Vagina (tissue), 2 donors: ENCODE measurements around the gene SIM1. TPM values are rescaled to one million over a fixed set of nuclear protein-coding genes. Genes with fewer than 3 reads are reported as not detected.

Experiments
- DNase-seq, 2 donors: peaks; one replicate each; pipeline ENCODE4 v3.0.0-alpha.2; 2017; ENCODE audit errors: extremely low spot score in 2 of 2
- H3K27ac ChIP-seq: fragments of 200-600 bp; sonication (generic); one replicate; pipeline ENCODE4 v1.5.1; 2019
- H3K27me3 ChIP-seq: fragments of 200-600 bp; sonication (generic); one replicate; pipeline ENCODE4 v1.5.1; 2019
- H3K36me3 ChIP-seq, 2 donors: fragments of 200-600 bp; sonication (generic); one replicate each; pipeline ENCODE4 v1.5.1; 2017 to 2019
- H3K4me1 ChIP-seq: fragments of 200-600 bp; sonication (generic); one replicate; pipeline ENCODE4 v1.5.1; 2019
- H3K4me3 ChIP-seq, 2 donors: fragments of 200-600 bp; sonication (generic); 1 replicate in 1 of 2; 2 replicates in 1 of 2; pipeline ENCODE4 v1.5.1; 2016 to 2019
- H3K9me3 ChIP-seq: fragments of 200-600 bp; sonication (generic); one replicate; pipeline ENCODE4 v1.5.1; 2019
- CTCF ChIP-seq, 3 experiments: fragments of 450-650 bp in 2 of 3; fragments of 200-600 bp in 1 of 3; sonication (generic) in 1 of 3; IDR thresholded peaks; one replicate each; pipeline ENCODE4 v1.5.1; 2017 to 2019; ENCODE audit warnings: antibody characterized with exemption in 3 of 3, mild to moderate bottlenecking in 2 of 3, moderate library complexity in 2 of 3
- POLR2A ChIP-seq, 2 donors: fragments of 450-650 bp; IDR thresholded peaks; one replicate each; pipeline ENCODE4 v1.6.1; 2017; ENCODE audit warnings: antibody characterized with exemption in 2 of 2, mild to moderate bottlenecking in 2 of 2, moderate library complexity in 2 of 2
- POLR2AphosphoS5 ChIP-seq, 2 donors: sonication (generic); formaldehyde crosslinking; IDR thresholded peaks; one replicate each; pipeline ENCODE4 v1.9.0; 2017; ENCODE audit warnings: antibody characterized with exemption in 2 of 2, mild to moderate bottlenecking in 2 of 2, low read depth in 1 of 2; ENCODE audit not compliant: insufficient read depth in 1 of 2
- intact Hi-C: fragments of 100-400 bp; cut with DNase I; formaldehyde crosslinking; loops from one replicate; pipeline ENCODE4 v1.15.1; 2023
- total RNA-seq: library from RNA; depleted of rRNA; stranded (reverse); fragments of >200 nt; gene quantifications from one replicate; pipeline ENCODE4 v1.2.3, GENCODE V29; 2016

The SIM1 gene
- total RNA-seq, 1 donor from 2014 or later: not detected

- no peak for DNase-seq
- intact Hi-C loops: no loop called here
Observed at GRCh38 chr6:100426241-100426640, 38.5 kb downstream of the SIM1 start.

GRCh38 chr6:100420711-100421110 is 44.0 kb downstream of the SIM1 start:
- no peaks in the 10 kb centered on the region for H3K4me1 ChIP-seq
- no peaks in the 10 kb centered on the region for H3K27me3 ChIP-seq
- H3K36me3 ChIP-seq: no peaks in the 10 kb centered on the region
- H3K4me3 ChIP-seq: no peak overlapping the region
- DNase-seq: no peak
- intact Hi-C loops: no loop called here
- no peaks in the 10 kb centered on the region for H3K9me3 ChIP-seq
- no peak overlapping the region for H3K27ac ChIP-seq
- no peak for TF ChIP-seq POLR2A (IDR thresholded peaks at IDR 0.05)
- TF ChIP-seq POLR2AphosphoS5 (IDR thresholded peaks at IDR 0.05; ENCODE audit: insufficient read depth in 1 of 2, low read depth in 1 of 2): no peak
- no peak for TF ChIP-seq CTCF (IDR thresholded peaks at IDR 0.05)

More at GRCh38 chr6:100426241-100426640, 38.5 kb downstream of the SIM1 start:
- Histone ChIP-seq H3K27me3 (no peaks in the 10 kb centered on the region), H3K4me1 (no peaks in the 10 kb centered on the region), H3K27ac (no peak overlapping the region), H3K36me3 (no peaks in the 10 kb centered on the region), H3K4me3 (no peak overlapping the region), H3K9me3 (no peaks in the 10 kb centered on the region)
- no peak for TF ChIP-seq POLR2A (IDR thresholded peaks at IDR 0.05)
- TF ChIP-seq CTCF (IDR thresholded peaks at IDR 0.05): no peak
- no peak for TF ChIP-seq POLR2AphosphoS5 (IDR thresholded peaks at IDR 0.05; ENCODE audit: insufficient read depth in 1 of 2, low read depth in 1 of 2)

GRCh38 chr6:100417036-100417435 is 47.7 kb downstream of the SIM1 start:
- H3K27me3 ChIP-seq: no peaks in the 10 kb centered on the region
- no peaks in the 10 kb centered on the region for H3K9me3 ChIP-seq
- H3K27ac ChIP-seq: no peak overlapping the region
- intact Hi-C loops: no loop called here
- DNase-seq: no peak
- H3K36me3 ChIP-seq: no peaks in the 10 kb centered on the region
- no peaks in the 10 kb centered on the region for H3K4me1 ChIP-seq
- TF ChIP-seq CTCF (IDR thresholded peaks at IDR 0.05): no peak
- no peak for TF ChIP-seq POLR2AphosphoS5 (IDR thresholded peaks at IDR 0.05; ENCODE audit: insufficient read depth in 1 of 2, low read depth in 1 of 2)
- no peak for TF ChIP-seq POLR2A (IDR thresholded peaks at IDR 0.05)
- H3K4me3 ChIP-seq: no peak overlapping the region

DNA sequence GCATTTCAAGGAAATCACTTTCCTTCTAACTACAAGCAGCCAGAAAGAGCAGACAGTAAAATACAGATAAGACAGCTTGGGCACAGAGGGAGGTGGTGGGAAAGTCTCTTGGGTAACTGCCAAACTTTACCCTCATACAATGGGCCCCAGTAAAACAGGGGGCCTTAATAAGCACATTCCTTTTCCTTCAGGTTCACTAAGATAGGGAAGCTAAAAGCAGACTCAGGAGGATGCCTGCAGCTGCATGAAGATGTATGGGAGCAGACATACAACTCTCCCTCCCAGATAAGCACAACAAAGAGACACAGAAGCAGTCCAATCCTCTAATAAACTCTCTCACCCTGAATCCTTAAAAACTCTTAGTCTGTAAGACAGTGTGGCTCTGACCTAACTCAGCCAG is 49.0 kb downstream of the SIM1 start:
- H3K4me3 ChIP-seq: no peak overlapping the region
- intact Hi-C loops: no loop called here
- H3K27me3 ChIP-seq: no peaks in the 10 kb centered on the region
- DNase-seq: no peak
- no peak overlapping the region for H3K27ac ChIP-seq
- H3K9me3 ChIP-seq: no peaks in the 10 kb centered on the region
- TF ChIP-seq POLR2AphosphoS5 (IDR thresholded peaks at IDR 0.05; ENCODE audit: insufficient read depth in 1 of 2, low read depth in 1 of 2): no peak
- TF ChIP-seq POLR2A (IDR thresholded peaks at IDR 0.05): no peak
- no peak for TF ChIP-seq CTCF (IDR thresholded peaks at IDR 0.05)
- no peaks in the 10 kb centered on the region for H3K4me1 ChIP-seq
- no peaks in the 10 kb centered on the region for H3K36me3 ChIP-seq

DNA sequence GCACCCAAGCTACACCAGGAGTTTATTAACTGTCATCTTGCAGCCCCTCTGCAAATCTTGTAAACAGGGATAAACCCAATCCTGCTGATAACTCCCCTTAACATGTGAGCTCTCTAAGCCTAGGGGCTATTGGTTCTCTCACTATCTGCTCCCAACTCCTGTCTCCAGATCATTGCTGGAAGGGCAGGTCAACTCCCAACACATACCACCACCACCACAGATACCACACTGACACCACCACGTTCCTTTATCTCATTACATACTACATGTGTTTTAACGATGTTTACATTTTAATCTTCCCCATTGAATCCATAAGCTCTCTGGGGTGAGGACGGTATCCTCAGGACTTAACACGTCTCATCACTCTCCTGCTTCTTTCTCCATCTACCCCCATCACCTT is 51.8 kb downstream of the SIM1 start:
- no peak overlapping the region for H3K4me3 ChIP-seq
- DNase-seq: no peak
- H3K36me3 ChIP-seq: no peaks in the 10 kb centered on the region
- H3K27ac ChIP-seq: no peak overlapping the region
- TF ChIP-seq CTCF (IDR thresholded peaks at IDR 0.05) (no peak), POLR2AphosphoS5 (IDR thresholded peaks at IDR 0.05; ENCODE audit: insufficient read depth in 1 of 2, low read depth in 1 of 2) (no peak), POLR2A (IDR thresholded peaks at IDR 0.05) (no peak)
- no peaks in the 10 kb centered on the region for H3K27me3 ChIP-seq
- H3K9me3 ChIP-seq: no peaks in the 10 kb centered on the region
- intact Hi-C loops: no loop called here
- no peaks in the 10 kb centered on the region for H3K4me1 ChIP-seq
